ENCODE results near the gene NOTO.

NOTO gene

DNA sequence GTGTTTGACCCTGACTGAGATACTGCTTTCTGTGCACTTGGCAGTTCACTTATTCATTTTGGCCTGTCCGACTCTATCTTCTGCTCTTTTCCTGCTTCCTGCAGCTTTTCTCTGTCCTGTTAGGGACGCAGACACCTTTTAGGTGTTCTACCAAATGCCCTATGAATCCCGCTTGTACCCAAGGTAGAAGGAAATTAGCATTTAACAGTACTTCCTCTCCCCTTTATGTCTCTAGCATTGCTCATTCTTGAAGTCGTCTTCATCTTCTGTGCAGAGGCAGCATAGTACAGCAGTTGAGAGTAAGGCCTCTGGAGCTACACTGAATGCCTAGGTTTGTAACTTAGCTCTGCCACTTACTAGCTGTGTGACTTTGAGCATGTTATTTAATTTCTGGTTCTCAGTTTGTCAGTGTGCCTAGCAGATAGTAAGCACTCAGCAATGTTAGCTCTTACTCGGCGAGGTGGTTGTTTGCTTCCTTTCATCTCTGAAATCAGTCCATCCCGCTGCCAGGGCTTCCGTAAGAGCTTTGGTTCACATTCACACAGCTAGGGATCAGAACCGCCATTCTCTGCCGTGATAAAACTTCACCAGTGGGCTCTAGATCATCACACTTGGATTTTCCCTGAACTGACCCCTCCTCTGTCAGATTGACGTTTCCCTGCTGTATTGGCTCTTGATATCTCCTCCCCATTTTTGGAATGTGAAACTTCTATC lies 33.1 kb downstream of the NOTO start:
- no peak for DNase-seq

DNA sequence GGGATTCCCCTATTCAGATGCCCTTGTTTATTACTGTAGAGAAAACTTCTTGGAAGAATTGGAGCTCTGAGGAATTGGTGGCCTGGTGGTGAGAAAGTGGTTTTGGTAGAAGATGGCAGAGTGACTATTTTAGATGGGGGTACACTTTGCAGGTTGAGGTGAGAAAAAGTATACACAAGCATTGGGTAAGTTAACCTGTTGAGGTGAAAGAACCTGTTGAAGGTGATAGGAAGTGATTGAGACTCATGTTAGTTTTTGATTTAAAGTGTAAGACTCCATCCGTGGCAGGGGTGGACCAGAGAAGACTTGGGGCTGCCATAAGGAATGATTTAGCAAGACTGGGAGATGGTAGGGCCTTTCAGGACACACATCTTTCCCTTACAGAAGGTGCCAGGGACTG lies 34.8 kb downstream of the NOTO start:
- no peak for DNase-seq

DNA sequence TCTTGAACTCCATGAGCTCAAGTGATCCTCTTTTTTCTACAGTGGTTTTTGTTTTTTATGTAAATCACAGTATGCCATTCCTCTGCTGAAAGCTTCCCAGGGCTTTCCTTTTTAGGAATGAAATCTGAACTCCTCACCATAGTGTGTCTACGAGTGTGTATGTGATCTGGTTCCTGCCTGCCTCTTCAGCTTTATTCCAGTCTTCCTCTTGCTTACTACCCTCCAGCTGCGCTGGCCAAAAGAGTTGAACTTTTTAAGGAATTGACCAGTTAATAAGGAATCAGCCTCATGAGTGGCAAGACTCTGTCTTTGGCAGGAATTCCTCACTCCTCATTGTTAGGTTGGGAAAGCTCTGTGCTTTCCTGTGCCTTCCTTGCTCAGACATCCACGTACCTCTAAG lies 35.8 kb downstream of the NOTO start:
- no peak for DNase-seq

DNA sequence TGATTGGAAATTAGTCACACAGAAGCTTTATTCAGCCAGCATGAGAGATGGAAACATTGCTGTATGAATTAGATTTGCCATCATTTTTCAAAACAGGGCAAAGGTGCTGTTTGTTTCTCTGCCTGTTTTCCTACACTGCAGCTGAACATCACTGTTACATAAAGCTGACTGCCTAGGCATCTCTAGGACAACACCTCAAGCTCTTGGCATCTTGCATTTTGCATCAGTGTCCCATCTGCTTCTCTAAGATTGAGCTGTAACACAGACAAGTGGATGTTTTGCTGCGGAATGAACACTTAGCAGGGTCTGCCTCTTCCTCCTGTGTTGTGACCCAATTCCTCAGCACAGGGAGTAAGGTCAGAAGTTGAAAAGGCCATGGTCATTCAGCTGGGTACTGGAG lies 36.6 kb downstream of the NOTO start:
- DNase-seq: no peak

DNA sequence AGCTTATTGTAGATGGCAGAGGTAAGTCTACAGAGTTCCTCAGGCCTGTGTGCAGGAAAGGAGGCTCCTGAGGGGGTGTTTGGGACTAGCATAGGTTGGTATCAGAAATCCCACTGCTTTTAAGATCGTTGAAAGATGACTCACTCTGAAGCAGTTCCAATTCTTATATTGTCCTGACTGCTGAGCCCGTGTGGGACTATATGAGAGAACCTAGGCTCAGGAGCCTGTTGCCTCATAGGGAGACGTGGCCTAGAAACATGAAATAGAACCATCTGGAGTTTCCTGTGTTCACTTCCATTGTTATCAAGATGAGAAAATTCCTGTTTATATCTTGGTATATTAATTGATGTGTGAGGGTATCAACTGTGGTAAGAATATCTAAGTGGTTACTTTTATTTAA lies 37.4 kb downstream of the NOTO start:
- DNase-seq: no peak

DNA sequence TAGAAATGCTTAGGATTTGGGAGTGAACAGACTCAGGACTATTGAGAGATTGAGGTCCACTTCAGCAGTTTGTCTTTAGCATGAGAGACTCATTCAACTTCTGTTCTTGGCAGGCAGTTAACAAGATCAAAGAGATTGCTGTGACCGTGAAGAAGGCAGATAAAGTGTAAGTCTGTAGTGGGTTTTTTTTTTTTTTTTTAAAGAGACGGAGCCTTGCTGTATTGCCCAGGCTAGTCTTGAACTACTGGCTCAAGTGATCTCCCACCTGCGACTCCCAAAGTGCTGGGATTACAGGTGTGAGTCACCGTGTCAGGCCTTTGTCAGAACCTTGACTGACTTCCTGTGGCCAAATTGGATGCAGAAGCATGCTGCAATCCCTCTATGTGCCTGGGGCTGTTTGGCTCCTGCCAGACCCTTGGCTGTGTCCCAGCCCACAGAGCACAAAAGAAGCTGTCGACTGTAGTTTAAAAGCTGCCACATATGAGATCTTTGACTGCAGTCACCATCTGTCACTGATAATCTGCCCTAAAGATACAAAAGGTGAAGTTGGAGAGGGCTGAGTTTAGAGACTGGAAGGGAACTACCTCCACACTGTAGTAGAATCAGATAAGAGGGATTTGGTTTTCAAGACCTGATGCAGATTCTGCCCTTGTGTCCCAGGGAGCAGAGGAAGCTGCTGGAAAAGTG lies 41.7 kb downstream of the NOTO start:
- no peak for DNase-seq

DNA sequence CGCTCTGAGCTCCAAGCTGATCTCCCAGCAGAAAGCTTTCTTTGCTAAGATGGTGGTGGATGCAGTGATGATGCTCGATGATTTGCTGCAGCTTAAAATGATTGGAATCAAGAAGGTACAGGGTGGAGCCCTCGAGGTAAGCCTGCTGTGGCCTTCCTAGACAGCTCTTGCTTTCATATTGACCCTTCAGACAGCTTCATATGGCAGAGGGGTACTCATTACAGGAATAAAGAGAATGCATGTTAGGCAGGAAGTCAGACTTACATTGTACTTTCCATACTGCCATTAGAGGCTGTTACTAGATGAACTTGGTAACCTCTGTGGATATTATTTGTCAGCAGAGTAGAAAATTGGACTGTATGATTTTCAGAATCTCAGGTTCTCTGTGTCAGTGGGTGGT lies 42.2 kb downstream of the NOTO start:
- no peak for DNase-seq

DNA sequence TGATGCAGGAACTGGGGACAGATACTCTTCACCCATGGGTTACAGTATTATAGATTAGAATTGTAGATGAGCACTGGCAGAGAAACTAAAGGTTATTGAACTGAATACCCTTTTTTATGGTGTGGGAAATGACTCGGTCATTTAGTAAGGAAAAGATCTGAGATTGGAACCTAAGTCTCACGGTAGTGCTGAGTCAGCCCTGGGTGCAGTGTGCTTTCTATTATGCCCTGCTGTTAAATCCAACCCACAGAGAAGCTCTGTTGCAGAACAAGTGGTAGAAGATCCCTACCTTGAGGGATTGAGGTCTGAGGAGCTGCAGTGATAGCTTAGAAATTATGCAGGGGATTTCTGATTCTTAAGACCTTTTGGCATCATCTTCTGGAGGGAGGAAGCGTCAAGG lies 44.5 kb downstream of the NOTO start:
- no peak for DNase-seq

DNA sequence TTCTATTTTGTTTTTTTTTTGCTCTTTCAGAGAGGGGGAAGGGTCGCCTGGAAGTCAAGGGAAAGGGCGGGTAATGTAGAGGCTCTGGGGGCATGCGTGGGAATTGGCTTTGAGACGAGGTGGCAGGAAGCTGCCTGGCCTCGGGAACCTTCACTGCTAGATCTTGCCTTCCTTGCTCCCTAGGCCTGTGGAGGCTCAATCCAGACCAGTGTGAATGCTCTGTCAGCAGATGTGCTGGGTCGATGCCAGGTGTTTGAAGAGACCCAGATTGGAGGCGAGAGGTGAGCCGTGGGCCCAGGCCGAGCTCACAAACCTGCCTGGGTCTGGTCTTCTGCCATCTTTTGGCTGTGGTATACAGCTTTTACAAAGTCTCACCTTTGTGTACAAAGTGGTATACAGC lies 47.3 kb downstream of the NOTO start:
- no peak for DNase-seq

DNA sequence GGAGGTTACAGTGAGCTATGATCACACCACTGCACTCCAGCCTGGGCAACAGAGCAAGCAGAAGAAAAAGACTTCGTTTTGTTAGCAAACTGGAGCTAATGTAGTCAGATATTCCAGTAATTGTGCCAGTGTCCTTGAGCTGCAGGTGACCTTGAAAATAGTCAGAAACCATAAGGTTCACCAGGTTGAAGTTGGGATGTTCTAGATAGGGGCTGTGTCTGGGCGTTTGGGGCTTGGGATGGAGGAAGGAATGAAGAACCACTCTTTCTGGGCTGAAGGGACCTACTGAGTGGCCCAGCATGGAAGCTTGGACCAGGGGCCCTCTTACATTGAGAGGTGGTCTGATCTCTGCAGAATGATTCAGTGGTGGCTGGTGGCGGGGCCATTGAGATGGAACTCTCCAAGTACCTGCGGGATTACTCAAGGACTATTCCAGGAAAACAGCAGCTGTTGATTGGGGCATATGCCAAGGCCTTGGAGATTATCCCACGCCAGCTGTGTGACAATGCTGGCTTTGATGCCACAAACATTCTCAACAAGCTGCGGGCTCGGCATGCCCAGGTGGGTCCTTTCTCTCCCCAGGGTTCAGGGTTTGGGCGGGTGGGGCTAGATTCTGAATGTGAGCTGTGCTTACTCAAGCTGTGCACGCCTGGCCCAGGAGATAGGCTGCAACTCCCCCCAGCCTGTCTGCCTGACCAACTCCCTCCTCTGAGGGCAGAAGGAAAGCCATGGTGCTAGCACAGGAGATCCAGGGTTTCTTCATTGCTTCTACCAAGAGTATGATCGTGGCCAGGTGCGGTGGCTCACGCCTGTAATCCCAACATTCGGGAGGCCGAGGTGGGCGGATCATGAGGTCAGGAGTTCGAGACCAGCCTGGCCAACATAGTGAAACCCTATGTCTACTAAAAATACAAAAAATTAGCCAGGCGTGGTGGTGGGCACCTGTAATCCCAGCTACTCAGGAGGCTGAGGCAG lies 48.8 kb downstream of the NOTO start:
- no peak for DNase-seq

DNA sequence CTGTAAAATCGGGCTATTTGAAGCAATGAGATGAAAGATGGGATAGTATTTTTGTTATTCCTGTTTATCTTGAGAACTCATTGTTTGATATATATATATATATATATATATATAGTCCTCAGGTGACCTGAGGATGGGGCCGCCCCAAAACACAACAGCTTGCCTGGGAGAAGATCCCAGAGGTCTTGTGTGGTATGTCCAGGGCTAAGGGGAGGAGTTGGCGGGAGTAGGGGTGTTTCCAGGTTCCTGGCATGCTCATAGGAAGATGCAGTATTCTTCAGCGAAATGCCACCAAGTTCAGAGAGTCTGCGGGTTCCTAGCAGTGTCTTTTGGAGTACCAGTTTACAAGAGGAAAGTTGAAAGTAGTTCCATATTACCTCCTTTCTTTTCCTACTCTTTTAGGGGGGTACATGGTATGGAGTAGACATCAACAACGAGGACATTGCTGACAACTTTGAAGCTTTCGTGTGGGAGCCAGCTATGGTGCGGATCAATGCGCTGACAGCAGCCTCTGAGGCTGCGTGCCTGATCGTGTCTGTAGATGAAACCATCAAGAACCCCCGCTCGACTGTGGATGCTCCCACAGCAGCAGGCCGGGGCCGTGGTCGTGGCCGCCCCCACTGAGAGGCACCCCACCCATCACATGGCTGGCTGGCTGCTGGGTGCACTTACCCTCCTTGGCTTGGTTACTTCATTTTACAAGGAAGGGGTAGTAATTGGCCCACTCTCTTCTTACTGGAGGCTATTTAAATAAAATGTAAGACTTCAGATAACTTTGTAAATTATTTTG lies 50.1 kb downstream of the NOTO start:
- no peak for DNase-seq

DNA sequence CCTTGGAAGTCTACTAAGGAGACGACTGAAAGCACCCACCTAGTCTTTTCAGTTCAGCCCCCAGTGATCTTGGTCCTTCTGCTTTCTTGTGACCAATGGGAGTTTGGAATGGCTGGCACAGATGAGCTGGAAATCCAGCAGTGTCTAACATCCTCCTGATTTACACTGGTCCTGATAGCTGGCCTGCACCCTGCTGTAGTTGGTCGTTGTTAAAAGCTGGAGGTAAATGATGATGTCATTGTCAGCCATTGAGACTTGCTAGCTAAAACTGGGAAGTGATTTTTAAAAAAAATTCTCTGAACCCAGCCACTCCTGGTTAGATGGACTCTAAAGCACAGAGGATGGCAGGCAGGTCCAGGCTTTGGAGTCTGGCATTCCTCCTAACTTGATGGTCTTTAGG lies 51.0 kb downstream of the NOTO start:
- DNase-seq: no peak

DNA sequence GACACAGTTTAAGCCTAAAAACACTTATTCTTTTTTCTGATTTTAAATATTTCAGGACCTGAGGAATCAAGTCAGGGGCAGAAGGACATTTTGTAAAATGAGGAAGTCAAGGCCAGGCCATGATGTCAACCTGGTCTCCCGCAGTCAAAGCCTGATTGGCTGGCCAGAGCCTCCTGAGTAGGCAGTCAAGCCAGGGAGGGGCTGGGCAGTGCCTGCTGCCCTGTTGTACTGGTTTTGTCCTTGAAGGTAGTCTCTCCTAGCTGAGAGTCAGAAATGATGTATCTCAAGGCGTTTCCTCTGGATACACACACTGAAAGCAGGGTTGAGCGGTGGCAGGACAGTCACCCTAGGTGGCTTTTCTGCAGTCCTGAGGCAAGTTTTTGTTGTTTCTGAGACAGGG lies 51.5 kb downstream of the NOTO start:
- DNase-seq: no peak

DNA sequence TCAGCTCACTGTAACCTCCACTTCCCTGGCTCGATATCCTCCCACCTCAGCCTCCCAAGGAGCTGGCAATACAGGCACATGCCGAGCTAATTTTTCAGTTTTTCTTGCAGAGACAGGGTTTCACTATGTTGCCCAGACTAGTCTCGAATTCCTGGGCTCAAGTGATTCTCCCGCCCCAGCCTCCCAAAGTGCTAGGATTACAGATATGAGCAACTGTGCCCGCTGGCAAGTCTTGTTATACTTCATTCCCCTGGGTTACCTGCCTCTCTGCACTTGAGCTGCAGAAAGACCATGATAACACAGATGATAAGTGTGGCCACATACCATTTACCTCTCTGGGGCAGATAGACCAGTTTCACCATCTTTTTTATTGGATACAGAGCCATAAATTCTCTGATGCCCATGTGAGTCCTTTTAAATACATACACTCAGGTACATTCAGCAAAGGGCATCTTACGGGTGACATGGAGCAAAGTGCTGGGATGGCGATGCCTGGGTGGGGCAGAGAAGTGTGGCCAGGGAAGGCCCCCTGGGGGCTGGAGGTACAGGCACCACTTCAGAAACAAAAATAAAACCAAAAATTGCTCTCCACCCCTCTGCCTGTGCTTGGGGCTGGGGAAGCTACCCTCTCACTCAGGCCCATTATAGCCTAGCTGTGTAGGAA lies 52.1 kb downstream of the NOTO start:
- DNase-seq: no peak

DNA sequence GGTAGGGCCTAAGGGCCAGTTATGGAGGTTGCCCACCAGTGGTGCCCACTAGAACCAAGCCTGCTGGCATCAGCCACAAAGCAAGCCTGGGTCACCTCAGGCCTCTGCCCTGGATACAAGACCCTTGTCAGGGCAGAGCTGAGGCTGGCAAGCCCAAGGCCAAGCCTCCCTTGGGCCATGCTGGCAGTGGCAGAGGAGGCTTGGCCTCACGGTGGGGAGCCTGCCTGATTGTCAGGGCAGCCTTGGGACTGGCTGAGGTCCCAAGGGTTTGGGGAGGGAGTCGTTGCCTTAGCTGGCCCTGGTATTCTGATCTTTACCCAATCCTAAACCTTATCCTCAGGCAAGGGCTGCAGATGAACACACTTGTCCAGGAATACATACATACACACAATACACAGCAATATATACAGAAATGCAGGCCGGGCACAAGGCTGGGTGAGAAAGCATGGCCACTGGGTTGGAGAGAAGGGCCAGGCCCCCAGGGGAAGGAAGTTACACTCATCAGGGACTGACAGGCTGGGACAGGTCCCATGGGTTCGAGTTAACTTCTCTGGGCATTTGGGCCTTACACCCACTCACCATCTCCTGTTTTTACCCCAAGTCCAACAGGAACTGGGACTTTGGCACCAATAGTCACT lies 52.8 kb downstream of the NOTO start:
- DNase-seq: no peak

DNA sequence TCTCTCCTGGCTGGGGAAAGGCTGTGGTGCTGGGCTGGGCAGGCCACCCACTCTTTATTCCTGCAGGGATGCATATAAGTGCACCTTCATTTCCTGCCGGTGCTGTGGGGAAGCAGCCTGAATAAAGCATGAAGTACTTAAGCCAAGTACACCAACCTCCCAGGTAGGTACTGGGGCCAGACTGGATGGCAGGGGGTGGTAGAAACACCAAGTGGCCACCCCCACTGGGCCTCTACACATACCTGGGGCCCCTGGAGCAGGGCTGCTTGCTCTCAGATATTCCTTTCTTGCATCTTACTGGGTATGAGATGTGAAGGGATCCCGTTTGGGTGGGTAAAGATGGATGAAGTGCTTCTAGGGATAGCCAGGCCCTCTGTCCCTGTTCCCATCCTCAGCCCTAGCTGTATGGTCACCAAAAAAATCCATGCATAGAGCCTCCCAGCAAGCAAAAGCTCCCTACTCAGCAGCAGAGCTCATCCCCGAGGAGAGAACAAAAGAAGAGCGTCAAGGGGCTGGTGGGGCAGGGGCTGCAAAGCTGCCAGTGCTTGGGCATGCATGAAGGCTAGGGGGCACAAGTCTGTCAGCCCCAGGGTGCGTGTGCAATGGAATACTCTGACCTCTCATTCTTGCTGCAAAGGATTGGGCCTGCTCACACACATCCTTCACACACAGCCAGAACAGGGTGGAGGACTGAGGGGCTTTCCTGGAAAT lies 53.7 kb downstream of the NOTO start:
- DNase-seq: no peak

DNA sequence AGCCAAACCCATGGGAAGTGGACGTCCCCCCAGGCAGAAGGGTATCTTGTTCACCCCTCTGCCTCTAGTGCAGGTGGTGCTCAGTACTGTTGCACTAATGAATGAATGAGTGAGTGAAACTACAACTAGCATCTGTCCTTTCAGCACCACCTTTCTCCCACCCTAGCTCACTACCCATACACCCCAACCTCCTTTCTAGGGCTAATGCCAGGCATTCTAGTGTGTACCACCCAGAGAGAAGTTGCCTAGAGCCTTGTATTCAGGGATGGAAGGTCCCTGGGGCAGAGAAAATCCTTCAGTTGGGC lies 54.2 kb downstream of the NOTO start:
- no peak for DNase-seq

DNA sequence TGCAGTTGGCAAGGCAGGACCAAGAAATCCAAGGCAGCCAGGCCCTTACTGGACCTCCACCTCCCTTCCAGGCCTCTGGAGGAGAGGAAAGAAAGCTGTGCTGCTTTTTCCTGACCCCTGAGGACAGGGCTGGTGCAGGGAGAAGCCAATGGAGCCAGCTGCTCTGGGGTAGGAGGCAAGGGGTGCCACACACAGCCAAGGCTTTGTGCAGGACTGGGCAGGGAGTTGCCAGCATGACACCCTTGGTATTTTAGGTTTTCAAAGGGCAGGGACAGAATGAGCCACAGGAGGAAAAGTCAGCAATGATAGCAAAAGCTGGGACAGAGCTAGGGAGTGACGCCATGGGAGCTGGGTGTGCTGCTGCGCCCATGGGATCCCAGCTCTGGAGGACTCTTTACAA lies 54.6 kb downstream of the NOTO start:
- DNase-seq: no peak

DNA sequence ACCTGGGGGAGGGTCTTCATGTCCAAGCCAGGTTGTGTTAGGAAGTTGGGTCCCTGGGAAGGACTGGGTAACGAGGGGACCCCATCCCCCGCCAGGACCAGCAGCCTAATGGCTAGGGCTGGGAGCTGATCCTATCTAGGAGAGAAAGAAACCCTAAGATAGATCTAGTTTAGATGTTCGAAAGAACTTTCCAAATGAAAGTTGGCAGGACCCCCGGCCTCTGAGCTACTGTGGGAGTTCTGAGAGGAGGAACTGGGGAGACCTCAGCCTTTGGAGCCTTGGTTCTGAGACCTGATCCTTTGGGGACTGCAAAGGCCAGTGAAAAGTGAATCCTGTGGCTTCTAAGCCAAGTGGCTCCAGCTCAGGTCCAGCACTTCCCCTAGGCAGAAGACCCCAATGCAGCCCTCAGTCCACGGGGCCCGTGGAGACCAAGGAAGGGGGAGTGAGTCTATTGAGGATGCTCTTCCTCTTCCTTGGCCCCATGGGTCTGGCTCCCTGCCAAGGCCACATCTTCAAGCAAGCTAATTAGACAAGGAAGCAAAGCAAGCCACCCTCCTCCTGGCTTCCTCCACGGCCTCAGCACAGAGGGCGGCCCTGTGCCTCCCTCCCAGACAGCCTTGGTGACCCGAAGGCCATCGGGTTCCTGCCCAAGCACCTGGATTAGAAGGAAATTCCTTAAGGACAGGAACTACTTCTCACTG lies 55.2 kb downstream of the NOTO start:
- no peak for DNase-seq

DNA sequence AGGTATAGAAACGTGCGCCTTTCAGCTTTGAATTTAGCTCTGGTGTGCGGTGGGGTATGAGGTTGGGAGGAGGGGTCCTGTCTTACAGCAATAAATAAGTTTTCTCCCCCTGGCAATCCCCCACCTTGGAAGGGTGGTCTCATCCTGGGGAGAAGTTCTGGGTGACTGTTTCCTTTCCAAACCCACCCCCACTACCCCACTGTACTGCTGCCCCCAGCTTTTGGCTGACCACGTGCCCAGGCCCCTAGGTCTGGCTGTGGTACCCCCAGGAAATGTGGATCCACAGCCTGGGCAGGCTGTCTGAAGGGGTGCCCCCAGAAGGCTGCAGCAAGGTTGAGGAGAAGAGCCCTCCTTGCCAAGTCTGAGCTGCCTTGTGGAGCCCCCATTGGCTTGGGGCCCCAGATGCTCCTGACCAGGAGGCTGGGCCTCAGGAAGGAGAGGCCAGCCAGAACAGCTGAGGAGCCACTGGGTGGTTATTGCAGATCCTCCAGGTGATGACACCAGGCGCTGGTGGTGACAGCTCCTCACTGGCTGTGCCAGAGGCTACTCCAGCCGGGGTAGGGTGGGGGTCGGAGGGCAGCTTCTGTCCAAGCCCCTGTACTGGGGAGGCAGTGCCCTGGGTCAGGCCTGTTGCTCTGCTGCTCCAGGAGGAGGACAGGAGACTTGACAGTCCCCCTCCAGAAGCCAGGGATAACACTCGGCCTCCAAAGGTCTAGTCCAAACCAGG lies 56.0 kb downstream of the NOTO start:
- DNase-seq: no peak
